HEK293 (cell line): ENCODE data around the gene TPD52L1.

Experiments used
- CTCF ChIA-PET: fragments of 350-600 bp; formaldehyde crosslinking; extraction: SDS; loops from one replicate; lab custom pipeline; 2021; ENCODE audit warnings: antibody characterized with exemption; lab: Yijun Ruan, JAX
- POLR2A ChIA-PET: fragments of 300-600 bp; formaldehyde crosslinking; extraction: SDS; loops from one replicate; lab custom pipeline; 2020; ENCODE audit warnings: antibody characterized with exemption, inconsistent platforms; lab: Yijun Ruan, JAX
- H3K27ac ChIP-seq: fragments of 200-500 bp; sonication (Bioruptor generic); 2 replicates; pipeline ENCODE4 v1.5.1; 2014; ENCODE audit warnings: low read depth, low read length, control low read depth, inconsistent platforms; ENCODE audit errors: extremely low read depth
- H3K36me3 ChIP-seq, 2 experiments: fragments of 200-500 bp in 1 of 2; sonication (Bioruptor generic) in 1 of 2; 1 replicate in 1 of 2; 2 replicates in 1 of 2; pipeline ENCODE4 v1.5.1; 2014 to 2017; ENCODE audit warnings: inconsistent platforms in 2 of 2, low read length in 2 of 2; ENCODE audit not compliant: control insufficient read depth in 2 of 2, insufficient read depth in 1 of 2
- H3K4me1 ChIP-seq: fragments of 200-500 bp; sonication (Bioruptor generic); 2 replicates; pipeline ENCODE4 v1.5.1; 2014; ENCODE audit warnings: mild to moderate bottlenecking, low read length, inconsistent platforms; ENCODE audit not compliant: control insufficient read depth, insufficient read depth
- H3K4me3 ChIP-seq: 2 replicates; pipeline ENCODE4 v1.5.1; 2011; ENCODE audit warnings: low read depth, mild to moderate bottlenecking, control low read depth, low read length, moderate library complexity
- H3K9me3 ChIP-seq: fragments of 200-500 bp; sonication (Bioruptor generic); 2 replicates; pipeline ENCODE4 v1.5.1; 2014; ENCODE audit warnings: low read depth, low read length, inconsistent platforms; ENCODE audit not compliant: control insufficient read depth, insufficient read depth
- KLF7 ChIP-seq: fragments of 450-650 bp; formaldehyde crosslinking; IDR thresholded peaks from 2 replicates; pipeline ENCODE4 v1.5.1; 2016; ENCODE audit warnings: missing biosample characterization, missing genetic modification characterization, borderline replicate concordance
- WT1 ChIP-seq: fragments of 450-650 bp; formaldehyde crosslinking; IDR thresholded peaks from 2 replicates; pipeline ENCODE4 v1.5.1; 2016; ENCODE audit warnings: missing biosample characterization, missing genetic modification characterization
- ZBTB10 ChIP-seq: fragments of 450-650 bp; formaldehyde crosslinking; IDR thresholded peaks from 2 replicates; pipeline ENCODE4 v1.5.1; 2016; ENCODE audit warnings: missing biosample characterization, missing genetic modification characterization
- ZBTB20 ChIP-seq: fragments of 450-650 bp; formaldehyde crosslinking; IDR thresholded peaks from 2 replicates; pipeline ENCODE4 v1.5.1; 2016; ENCODE audit warnings: missing biosample characterization, missing genetic modification characterization
- ZFP69B ChIP-seq: fragments of 450-650 bp; formaldehyde crosslinking; IDR thresholded peaks from 2 replicates; pipeline ENCODE4 v1.5.1; 2016; ENCODE audit warnings: missing biosample characterization, missing genetic modification characterization
- ZNF10 ChIP-seq: fragments of 450-650 bp; formaldehyde crosslinking; IDR thresholded peaks from 2 replicates; pipeline ENCODE4 v1.5.1; 2017; ENCODE audit warnings: missing biosample characterization, missing genetic modification characterization
- ZNF148 ChIP-seq: fragments of 450-650 bp; formaldehyde crosslinking; IDR thresholded peaks from 2 replicates; pipeline ENCODE4 v1.5.0; 2017; ENCODE audit warnings: missing biosample characterization, missing genetic modification characterization, borderline replicate concordance
- ZNF202 ChIP-seq: fragments of 450-650 bp; formaldehyde crosslinking; IDR thresholded peaks from 2 replicates; pipeline ENCODE4 v1.5.1; 2016; ENCODE audit warnings: missing biosample characterization, missing genetic modification characterization, borderline replicate concordance
- ZNF280D ChIP-seq: fragments of 450-650 bp; formaldehyde crosslinking; IDR thresholded peaks from 2 replicates; pipeline ENCODE4 v1.5.1; 2016; ENCODE audit warnings: missing biosample characterization, missing genetic modification characterization
- ZNF426 ChIP-seq: fragments of 450-650 bp; formaldehyde crosslinking; IDR thresholded peaks from 2 replicates; pipeline ENCODE4 v1.5.1; 2017; ENCODE audit warnings: missing biosample characterization, missing genetic modification characterization, mild to moderate bottlenecking, inconsistent platforms, moderate library complexity
- ZNF433 ChIP-seq: fragments of 450-650 bp; formaldehyde crosslinking; IDR thresholded peaks from 2 replicates; pipeline ENCODE4 v1.5.1; 2016; ENCODE audit warnings: missing biosample characterization, missing genetic modification characterization, low read depth
- ZNF513 ChIP-seq: fragments of 450-650 bp; IDR thresholded peaks from 2 replicates; pipeline ENCODE4 v1.5.1; 2018; ENCODE audit warnings: missing biosample characterization, missing genetic modification characterization
- ZNF530 ChIP-seq: fragments of 450-650 bp; formaldehyde crosslinking; IDR thresholded peaks from 2 replicates; pipeline ENCODE4 v1.5.1; 2016; ENCODE audit warnings: low read depth, missing biosample characterization, missing genetic modification characterization
- ZNF548 ChIP-seq: fragments of 450-650 bp; formaldehyde crosslinking; IDR thresholded peaks from 2 replicates; pipeline ENCODE4 v1.5.1; 2016; ENCODE audit warnings: missing biosample characterization, missing genetic modification characterization
- ZNF639 ChIP-seq: fragments of 450-650 bp; formaldehyde crosslinking; IDR thresholded peaks from 2 replicates; pipeline ENCODE4 v1.5.1; 2016; ENCODE audit warnings: missing biosample characterization, missing genetic modification characterization
- ZNF645 ChIP-seq: fragments of 450-650 bp; formaldehyde crosslinking; IDR thresholded peaks from 2 replicates; pipeline ENCODE4; 2016; ENCODE audit warnings: missing biosample characterization, missing genetic modification characterization
- ZNF670 ChIP-seq: fragments of 450-650 bp; formaldehyde crosslinking; IDR thresholded peaks from 2 replicates; pipeline ENCODE4 v1.5.1; 2016; ENCODE audit warnings: missing biosample characterization, missing genetic modification characterization, low read depth
- ZNF704 ChIP-seq: fragments of 450-650 bp; formaldehyde crosslinking; IDR thresholded peaks from 2 replicates; pipeline ENCODE4 v1.5.1; 2016; ENCODE audit warnings: missing biosample characterization, missing genetic modification characterization
- ZNF776 ChIP-seq: fragments of 450-650 bp; formaldehyde crosslinking; IDR thresholded peaks from 2 replicates; pipeline ENCODE4 v1.5.0; 2017; ENCODE audit warnings: missing biosample characterization, missing genetic modification characterization, borderline replicate concordance
- ZSCAN16 ChIP-seq: fragments of 450-650 bp; formaldehyde crosslinking; IDR thresholded peaks from 2 replicates; pipeline ENCODE4 v1.5.1; 2016; ENCODE audit warnings: missing biosample characterization, missing genetic modification characterization

The TPD52L1 gene

GRCh38 chr6:125246566-125246965 lies 93.0 kb downstream of the TPD52L1 start (continued):
- no peak for TF ChIP-seq ZNF704 (tag by site-specific recombination)

- TF ChIP-seq ZNF426 (tag by site-specific recombination): no peak
- TF ChIP-seq ZNF670 (tag by site-specific recombination): no peak
- TF ChIP-seq WT1 (tag by site-specific recombination): no peak
- TF ChIP-seq ZNF530: no peak
- TF ChIP-seq ZNF639 (tag by site-specific recombination): no peak
- TF ChIP-seq ZNF433 (tag by site-specific recombination): no peak
- TF ChIP-seq ZFP69B: no peak
- no peak for TF ChIP-seq ZNF280D (tag by site-specific recombination)
- TF ChIP-seq KLF7: no peak
- TF ChIP-seq ZNF202 (tag by site-specific recombination): no peak
- POLR2A ChIA-PET: no interaction called here
- H3K27ac ChIP-seq: no peak overlapping the region
- H3K36me3 ChIP-seq: no peaks in the 10 kb centered on the region
- no peaks in the 10 kb centered on the region for H3K9me3 ChIP-seq
- CTCF ChIA-PET: interaction anchor here (0.7 to 1.3 kb wide), 3 partner anchors 10 to 377 kb away, joined by 3 to 5 read pairs (median 3); no protein-coding TSS in a partner anchor
- peaks cover 7% of the 10 kb centered on the region; the same call in 1 of the 2 replicates for H3K4me1 ChIP-seq
- H3K4me3 ChIP-seq: no peak overlapping the region
Observed at GRCh38 chr6:125248136-125248535, 94.6 kb downstream of the TPD52L1 start.

GRCh38 chr6:125250511-125250910 lies 96.9 kb downstream of the TPD52L1 start:
- ChIA-PET CTCF (interaction anchor here (1.3 to 1.8 kb wide), 2 partner anchors 58 to 97 kb away, joined by 3 to 7 read pairs; partner anchors contain the start of gene TPD52L1), POLR2A (no interaction called here)
- Histone ChIP-seq H3K9me3 (no peaks in the 10 kb centered on the region), H3K36me3 (no peaks in the 10 kb centered on the region), H3K27ac (no peak overlapping the region), H3K4me3 (no peak overlapping the region), H3K4me1 (peaks cover 5% of the 10 kb centered on the region; the same call in 1 of the 2 replicates)
- TF ChIP-seq ZBTB20 (tag by site-specific recombination): no peak
- no peak for TF ChIP-seq ZNF148 (tag by site-specific recombination)
- TF ChIP-seq ZBTB10: no peak
- no peak for TF ChIP-seq ZNF776
- TF ChIP-seq ZNF10: no peak
- TF ChIP-seq ZNF548 (tag by site-specific recombination): no peak
- TF ChIP-seq ZNF645 (tag by site-specific recombination): no peak
- no peak for TF ChIP-seq ZNF513
- TF ChIP-seq ZSCAN16 (tag by site-specific recombination): no peak
